Lower lobe of right lung (tissue), 2 donors: Measurements from ENCODE around the gene NOL6. TPM values are rescaled to one million over a fixed set of nuclear protein-coding genes. Genes with fewer than 3 reads are reported as not detected.

Experiments used
- ATAC-seq, 2 donors: fragments of 200-7000 bp; cut with Tn5 transposase; one replicate each; pipeline ENCODE4 v1.9.1; 2020 to 2022; ENCODE audit warnings: mild to moderate bottlenecking in 2 of 2, moderate library complexity in 2 of 2
- DNase-seq: peaks from one replicate; pipeline ENCODE4 v3.0.0-alpha.2; 2020
- H3K27ac ChIP-seq: fragments of 200-600 bp; one replicate; pipeline ENCODE4 v1.8.0; 2022
- H3K27me3 ChIP-seq: fragments of 200-600 bp; one replicate; pipeline ENCODE4 v1.8.0; 2022; ENCODE audit warnings: low read depth
- H3K36me3 ChIP-seq: fragments of 200-600 bp; one replicate; pipeline ENCODE4 v1.8.0; 2022; ENCODE audit warnings: mild to moderate bottlenecking
- H3K4me1 ChIP-seq: fragments of 200-600 bp; one replicate; pipeline ENCODE4 v1.8.0; 2022
- H3K4me3 ChIP-seq: fragments of 200-600 bp; one replicate; pipeline ENCODE4 v1.8.0; 2022; ENCODE audit warnings: mild to moderate bottlenecking
- H3K9me3 ChIP-seq: fragments of 200-600 bp; one replicate; pipeline ENCODE4 v1.8.0; 2022
- CTCF ChIP-seq: fragments of 200-600 bp; IDR thresholded peaks from one replicate; pipeline ENCODE4 v1.8.0; 2022; ENCODE audit warnings: antibody characterized with exemption, mild to moderate bottlenecking
- intact Hi-C: fragments of 100-400 bp; cut with DNase I; formaldehyde crosslinking; loops from one replicate; pipeline ENCODE4 v1.11.0; 2022
- total RNA-seq: library from RNA; stranded (reverse); fragmentation: NEBNext Ultra II Directional; extraction: Animal tissue kit (Norgen Biotek cat#: 25700); gene quantifications from one replicate; pipeline ENCODE4 v1.2.1, GENCODE V29; 2021
- donor health status: DM: no; HTN: yes; CAD: no; lungs with severe emphysema.

NOL6 gene
- total RNA-seq, 1 donor from 2014 or later = 27.6 TPM

GRCh38 chr9:33437205-33437604, 36.5 kb downstream of the NOL6 start:
- ATAC-seq (peak; percentile 8 to 40), DNase-seq (no peak)
- Histone ChIP-seq H3K36me3 (peaks cover 15% of the 10 kb centered on the region), H3K4me3 (peak overlapping the region; percentile 19), H3K4me1 (peaks cover 14% of the 10 kb centered on the region), H3K27me3 (no peaks in the 10 kb centered on the region), H3K9me3 (no peaks in the 10 kb centered on the region), H3K27ac (peak overlapping the region; percentile 49)
- no peak for TF ChIP-seq CTCF
- intact Hi-C loops = no loop called here

- DNase-seq (no peak), ATAC-seq (no peak)
- TF ChIP-seq CTCF = no peak
- no peaks in the 10 kb centered on the region for H3K9me3 ChIP-seq
- H3K4me3 ChIP-seq = peak overlapping the region; percentile 19
- H3K36me3 ChIP-seq = peaks cover 9% of the 10 kb centered on the region
- intact Hi-C loops = no loop called here
- H3K4me1 ChIP-seq = peaks cover 14% of the 10 kb centered on the region
- H3K27ac ChIP-seq = peak overlapping the region; percentile 49
- H3K27me3 ChIP-seq = no peaks in the 10 kb centered on the region
These were observed 37.3 kb downstream of the NOL6 start for GRCh38 chr9:33436445-33436844.

- H3K36me3 ChIP-seq = peaks cover 8% of the 10 kb centered on the region
- ATAC-seq = no peak
- H3K4me3 ChIP-seq = peak overlapping the region; percentile 19
- H3K27me3 ChIP-seq = no peaks in the 10 kb centered on the region
- H3K27ac ChIP-seq = no peak overlapping the region
- H3K4me1 ChIP-seq = peaks cover 14% of the 10 kb centered on the region
- no peak for DNase-seq
- intact Hi-C loops = no loop called here
- no peak for TF ChIP-seq CTCF
- no peaks in the 10 kb centered on the region for H3K9me3 ChIP-seq
These were observed 37.9 kb downstream of the NOL6 start for GRCh38 chr9:33435821-33436277.

GRCh38 chr9:33434317-33435105, 39.2 kb downstream of the NOL6 start:
- intact Hi-C loops = no loop called here
- H3K27me3 ChIP-seq = no peaks in the 10 kb centered on the region
- TF ChIP-seq CTCF = no peak
- H3K9me3 ChIP-seq = no peaks in the 10 kb centered on the region
- no peak overlapping the region for H3K4me3 ChIP-seq
- peaks cover 6% of the 10 kb centered on the region for H3K4me1 ChIP-seq
- no peaks in the 10 kb centered on the region for H3K36me3 ChIP-seq
- ATAC-seq = no peak
- no peak overlapping the region for H3K27ac ChIP-seq
- no peak for DNase-seq

GRCh38 chr9:33433871-33434270, 39.9 kb downstream of the NOL6 start:
- DNase-seq = no peak
- Histone ChIP-seq H3K27me3 (no peaks in the 10 kb centered on the region), H3K27ac (no peak overlapping the region), H3K4me3 (no peak overlapping the region), H3K9me3 (no peaks in the 10 kb centered on the region), H3K4me1 (no peaks in the 10 kb centered on the region), H3K36me3 (no peaks in the 10 kb centered on the region)
- ATAC-seq = no peak
- intact Hi-C loops = no loop called here
- no peak for TF ChIP-seq CTCF
